ENCODE data around the gene EYS. TPM values are rescaled to one million over a fixed set of nuclear protein-coding genes. Genes with fewer than 3 reads are reported as not detected.

Gene EYS
- total RNA-seq, 1 experiment from 2014 or later = 1.5 TPM

DNA sequence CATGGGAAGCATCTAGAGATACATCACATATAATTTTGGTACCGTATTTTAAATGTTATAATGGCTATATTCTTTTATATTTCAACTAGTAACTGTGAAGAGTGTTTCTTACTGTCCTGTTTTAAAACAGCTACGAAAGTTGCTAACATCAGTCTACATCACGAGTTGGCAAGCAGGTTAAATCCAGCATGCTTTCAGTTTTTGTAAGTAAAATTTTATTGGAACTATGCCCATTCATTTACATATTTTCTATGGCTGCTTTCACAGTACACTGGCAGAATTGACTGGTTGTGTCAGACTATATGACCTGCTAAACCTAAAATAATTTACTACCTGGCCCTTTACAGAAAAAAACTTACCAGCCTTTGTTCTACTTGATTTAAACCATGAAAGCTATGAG, 1593.3 kb downstream of the EYS start:
- no peak for DNase-seq (ENCODE audit: unreplicated experiment)
- peaks cover 9% of the 10 kb centered on the region for H3K9me3 Mint-ChIP-seq (ENCODE audit: unreplicated experiment)
- H3K27me3 Mint-ChIP-seq (ENCODE audit: insufficient read depth, unreplicated experiment) = no peaks in the 10 kb centered on the region
- H3K27ac Mint-ChIP-seq (ENCODE audit: low read depth, unreplicated experiment) = no peak overlapping the region
- H3K4me1 Mint-ChIP-seq (ENCODE audit: insufficient read depth, unreplicated experiment) = no peaks in the 10 kb centered on the region
- no peak overlapping the region for H3K4me3 Mint-ChIP-seq (ENCODE audit: unreplicated experiment)
- ChIA-PET CTCF (no interaction called here), POLR2A (interaction anchor here (0.8 to 1.3 kb wide), 2 partner anchors 10 kb away, joined by 3 read pairs; no protein-coding TSS in a partner anchor)
- intact Hi-C loops (cut with micrococcal nuclease) = no loop called here
- TF ChIP-seq, protein P1, sequence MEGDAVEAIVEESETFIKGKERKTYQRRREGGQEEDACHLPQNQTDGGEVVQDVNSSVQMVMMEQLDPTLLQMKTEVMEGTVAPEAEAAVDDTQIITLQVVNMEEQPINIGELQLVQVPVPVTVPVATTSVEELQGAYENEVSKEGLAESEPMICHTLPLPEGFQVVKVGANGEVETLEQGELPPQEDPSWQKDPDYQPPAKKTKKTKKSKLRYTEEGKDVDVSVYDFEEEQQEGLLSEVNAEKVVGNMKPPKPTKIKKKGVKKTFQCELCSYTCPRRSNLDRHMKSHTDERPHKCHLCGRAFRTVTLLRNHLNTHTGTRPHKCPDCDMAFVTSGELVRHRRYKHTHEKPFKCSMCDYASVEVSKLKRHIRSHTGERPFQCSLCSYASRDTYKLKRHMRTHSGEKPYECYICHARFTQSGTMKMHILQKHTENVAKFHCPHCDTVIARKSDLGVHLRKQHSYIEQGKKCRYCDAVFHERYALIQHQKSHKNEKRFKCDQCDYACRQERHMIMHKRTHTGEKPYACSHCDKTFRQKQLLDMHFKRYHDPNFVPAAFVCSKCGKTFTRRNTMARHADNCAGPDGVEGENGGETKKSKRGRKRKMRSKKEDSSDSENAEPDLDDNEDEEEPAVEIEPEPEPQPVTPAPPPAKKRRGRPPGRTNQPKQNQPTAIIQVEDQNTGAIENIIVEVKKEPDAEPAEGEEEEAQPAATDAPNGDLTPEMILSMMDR (IDR thresholded peaks at IDR 0.05; ENCODE audit: unreplicated experiment) = no peak
- BruUV-seq (replicated peaks) = no TSS peak
- H3K36me3 Mint-ChIP-seq (ENCODE audit: insufficient read depth, unreplicated experiment) = no peaks in the 10 kb centered on the region

- BruUV-seq (replicated peaks) = no TSS peak
- POLR2A ChIA-PET = interaction anchor here (1.3 kb wide), 1 partner anchor 10 kb away, joined by 3 read pairs; no protein-coding TSS in a partner anchor
- intact Hi-C loops (cut with micrococcal nuclease) = no loop called here
- H3K4me3 Mint-ChIP-seq (ENCODE audit: unreplicated experiment) = no peak overlapping the region
- no peaks in the 10 kb centered on the region for H3K36me3 Mint-ChIP-seq (ENCODE audit: insufficient read depth, unreplicated experiment)
- no peaks in the 10 kb centered on the region for H3K4me1 Mint-ChIP-seq (ENCODE audit: insufficient read depth, unreplicated experiment)
- CTCF ChIA-PET = interaction anchor here (0.7 to 1.5 kb wide), 4 partner anchors 20 to 64 kb away, joined by 3 to 4 read pairs (median 3); no protein-coding TSS in a partner anchor
- no peak overlapping the region for H3K27ac Mint-ChIP-seq (ENCODE audit: low read depth, unreplicated experiment)
- TF ChIP-seq, protein P1 (IDR thresholded peaks at IDR 0.05; ENCODE audit: unreplicated experiment) = no peak
- H3K9me3 Mint-ChIP-seq (ENCODE audit: unreplicated experiment) = no peaks in the 10 kb centered on the region
- no peaks in the 10 kb centered on the region for H3K27me3 Mint-ChIP-seq (ENCODE audit: insufficient read depth, unreplicated experiment)
- no peak for DNase-seq (ENCODE audit: unreplicated experiment)
Measured at GRCh38 chr6:64104051-64104450, 1603.0 kb downstream of the EYS start.

- Mint-ChIP-seq H3K27me3 (ENCODE audit: insufficient read depth, unreplicated experiment) (no peaks in the 10 kb centered on the region), H3K9me3 (ENCODE audit: unreplicated experiment) (no peaks in the 10 kb centered on the region), H3K27ac (ENCODE audit: low read depth, unreplicated experiment) (no peak overlapping the region), H3K4me3 (ENCODE audit: unreplicated experiment) (no peak overlapping the region), H3K4me1 (ENCODE audit: insufficient read depth, unreplicated experiment) (no peaks in the 10 kb centered on the region), H3K36me3 (ENCODE audit: insufficient read depth, unreplicated experiment) (no peaks in the 10 kb centered on the region)
- ChIA-PET CTCF (interaction anchor here (0.7 to 0.9 kb wide), 2 partner anchors 25 to 33 kb away, joined by 3 read pairs; no protein-coding TSS in a partner anchor), POLR2A (interaction anchor here (1.3 kb wide), 1 partner anchor 10 kb away, joined by 3 read pairs; no protein-coding TSS in a partner anchor)
- TF ChIP-seq, protein P1 (IDR thresholded peaks at IDR 0.05; ENCODE audit: unreplicated experiment) = no peak
- DNase-seq (ENCODE audit: unreplicated experiment) = no peak
- intact Hi-C loops (cut with micrococcal nuclease) = no loop called here
- BruUV-seq (replicated peaks) = no TSS peak
Measured at GRCh38 chr6:64103480-64103879, 1603.5 kb downstream of the EYS start.

- ChIA-PET CTCF (interaction anchor here (0.7 kb wide), 1 partner anchor 21 kb away, joined by 4 read pairs; no protein-coding TSS in a partner anchor), POLR2A (no interaction called here)
- TF ChIP-seq, protein P1 (IDR thresholded peaks at IDR 0.05; ENCODE audit: unreplicated experiment) = no peak
- DNase-seq (ENCODE audit: unreplicated experiment) = no peak
- Mint-ChIP-seq H3K27ac (ENCODE audit: low read depth, unreplicated experiment) (no peak overlapping the region), H3K9me3 (ENCODE audit: unreplicated experiment) (peaks cover 7% of the 10 kb centered on the region), H3K4me1 (ENCODE audit: insufficient read depth, unreplicated experiment) (no peaks in the 10 kb centered on the region), H3K36me3 (ENCODE audit: insufficient read depth, unreplicated experiment) (no peaks in the 10 kb centered on the region), H3K4me3 (ENCODE audit: unreplicated experiment) (no peak overlapping the region), H3K27me3 (ENCODE audit: insufficient read depth, unreplicated experiment) (no peaks in the 10 kb centered on the region)
- no TSS peak for BruUV-seq (replicated peaks)
- intact Hi-C loops (cut with micrococcal nuclease) = no loop called here
Measured at GRCh38 chr6:64100702-64101303, 1606.2 kb downstream of the EYS start.

Measured in MCF 10A (cell line).